ENCODE results near the gene TMPRSS2. TPM values are rescaled to one million over a fixed set of nuclear protein-coding genes. Genes with fewer than 3 reads are reported as not detected.

TMPRSS2 gene
- total and polyA plus RNA-seq, 9 of the 15 experiments (the other 6 are each of a cell fraction or from before 2014, with no cell fraction given), result 0.20 TPM; not detected in 8

GRCh38 chr21:41483415-41483814 lies 24.5 kb downstream of the TMPRSS2 start (continued):
- no peak for TF ChIP-seq ZBTB40 (IDR thresholded peaks at IDR 0.05)
- TF ChIP-seq ZBTB40 (CRISPR knock-in tag; IDR thresholded peaks at IDR 0.05), result no peak
- TF ChIP-seq ETS1 (conservative IDR thresholded peaks at IDR 0.05; ENCODE audit: control insufficient read depth, low read depth, low read length), result no peak
- TF ChIP-seq SMAD2 (IDR thresholded peaks at IDR 0.05; ENCODE audit: low read depth, low read length), result no peak
- no peak for TF ChIP-seq DACH1 (IDR thresholded peaks at IDR 0.05; ENCODE audit: partially characterized antibody)
- TF ChIP-seq ZNF184 (CRISPR knock-in tag; IDR thresholded peaks at IDR 0.05), result no peak
- TF ChIP-seq HCFC1 (IDR thresholded peaks at IDR 0.05; ENCODE audit: low read depth, low read length), result no peak
- no peak for TF ChIP-seq BRD9 (IDR thresholded peaks at IDR 0.05; ENCODE audit: low read depth, partially characterized antibody)
- TF ChIP-seq E4F1 (CRISPR knock-in tag; IDR thresholded peaks at IDR 0.05; ENCODE audit: borderline replicate concordance), result no peak
